ENCODE data around the gene OSTF1.
A peak's percentile ranks its signal among the peaks of the same experiment; 100 is the strongest.

DNA sequence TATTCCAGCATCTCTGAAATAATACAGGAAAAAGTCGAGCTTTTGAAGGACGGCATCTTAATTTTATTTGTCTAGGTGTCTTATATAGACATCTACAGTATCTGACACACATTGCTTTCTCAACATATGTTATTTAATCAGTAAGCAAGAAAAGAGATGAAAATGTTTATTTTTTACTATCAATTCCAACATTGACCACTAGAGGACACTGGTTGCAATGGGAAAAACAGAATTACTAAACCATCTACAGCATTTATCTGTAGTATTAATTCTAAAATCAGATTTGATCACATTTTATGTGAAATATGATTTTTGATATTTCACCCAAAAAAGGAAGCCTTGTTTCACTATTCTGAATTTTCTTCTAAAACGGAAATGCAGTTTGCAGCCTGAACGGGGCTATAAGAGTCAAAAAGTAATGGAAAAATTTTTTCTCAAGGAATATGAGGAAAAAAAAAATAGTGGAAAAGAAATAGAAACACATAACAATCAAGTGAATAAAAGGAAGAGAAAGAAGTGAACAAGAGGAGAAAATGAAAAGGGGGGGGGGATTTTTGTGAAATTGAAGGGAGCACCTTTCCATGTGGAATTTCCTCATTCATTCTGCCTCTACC lies 98.6 kb downstream of the OSTF1 start:
- TF ChIP-seq, protein P1, sequence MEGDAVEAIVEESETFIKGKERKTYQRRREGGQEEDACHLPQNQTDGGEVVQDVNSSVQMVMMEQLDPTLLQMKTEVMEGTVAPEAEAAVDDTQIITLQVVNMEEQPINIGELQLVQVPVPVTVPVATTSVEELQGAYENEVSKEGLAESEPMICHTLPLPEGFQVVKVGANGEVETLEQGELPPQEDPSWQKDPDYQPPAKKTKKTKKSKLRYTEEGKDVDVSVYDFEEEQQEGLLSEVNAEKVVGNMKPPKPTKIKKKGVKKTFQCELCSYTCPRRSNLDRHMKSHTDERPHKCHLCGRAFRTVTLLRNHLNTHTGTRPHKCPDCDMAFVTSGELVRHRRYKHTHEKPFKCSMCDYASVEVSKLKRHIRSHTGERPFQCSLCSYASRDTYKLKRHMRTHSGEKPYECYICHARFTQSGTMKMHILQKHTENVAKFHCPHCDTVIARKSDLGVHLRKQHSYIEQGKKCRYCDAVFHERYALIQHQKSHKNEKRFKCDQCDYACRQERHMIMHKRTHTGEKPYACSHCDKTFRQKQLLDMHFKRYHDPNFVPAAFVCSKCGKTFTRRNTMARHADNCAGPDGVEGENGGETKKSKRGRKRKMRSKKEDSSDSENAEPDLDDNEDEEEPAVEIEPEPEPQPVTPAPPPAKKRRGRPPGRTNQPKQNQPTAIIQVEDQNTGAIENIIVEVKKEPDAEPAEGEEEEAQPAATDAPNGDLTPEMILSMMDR (IDR thresholded peaks at IDR 0.05): peak; percentile 71
- TF ChIP-seq TCF7 (CRISPR knock-in tag; IDR thresholded peaks at IDR 0.05; ENCODE audit: low read depth): no peak

All from WTC11 (cell line).